Stimulated activated CD8-positive, alpha-beta memory T cell treated with anti-CD3 and anti-CD28 coated beads, Interleukin-15, amount 100 ng/mL, for 24 hours (primary cell): ENCODE data around the gene CBX7.
"Not testable (repeated sequence)": the region's sequence is repeated elsewhere in the genome, so short reads cannot be mapped to it uniquely, and the experiment has no call there.

Experiments used
- DNase-seq: peaks from one replicate; pipeline ENCODE4 v3.0.0-alpha.2; 2020; ENCODE audit warnings: low read depth

The CBX7 gene

DNA sequence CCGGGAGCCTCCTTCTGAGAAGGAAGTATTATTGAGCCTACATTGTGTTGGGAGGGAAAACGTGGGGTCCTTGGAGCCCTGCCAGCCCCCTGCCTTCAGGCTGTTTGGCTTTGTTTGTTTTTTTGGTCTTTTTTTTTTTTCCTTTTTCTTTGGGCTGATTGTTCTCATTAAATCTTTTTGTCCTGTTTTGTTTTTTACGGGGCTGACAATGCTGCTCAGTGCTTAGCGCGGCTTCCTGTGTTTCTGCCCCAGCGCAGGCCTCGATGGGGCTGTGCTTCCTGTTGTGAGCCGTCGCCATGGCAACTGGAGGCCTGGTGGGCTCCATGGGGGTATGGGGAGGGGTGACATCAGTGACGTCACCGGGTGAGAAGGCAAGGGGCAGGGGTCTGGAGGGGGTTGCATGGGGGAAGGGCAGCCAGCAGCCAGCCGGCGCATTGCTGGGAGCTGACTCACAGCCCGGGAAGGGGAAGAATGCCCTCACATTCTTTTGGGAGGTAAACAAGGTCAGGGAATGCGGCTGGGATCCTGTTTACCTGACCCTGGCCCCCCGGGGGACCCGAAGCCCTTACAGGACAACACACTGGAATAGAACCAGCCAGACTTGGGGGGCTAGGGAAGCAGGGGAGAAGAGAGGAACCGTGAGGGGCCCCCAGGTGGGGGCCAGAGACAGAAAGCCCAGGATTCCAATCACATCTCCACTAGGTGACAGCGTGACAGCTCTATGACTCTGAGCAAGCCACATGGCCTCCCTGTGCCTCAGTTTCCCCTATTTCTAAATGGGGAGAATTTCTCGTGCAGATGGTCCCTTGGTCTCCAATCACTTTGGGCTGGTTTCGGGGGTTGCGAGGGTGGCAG is 22.2 kb upstream of the CBX7 start:
- no peak for DNase-seq

GRCh38 chr22:39173787-39174497 is 21.5 kb upstream of the CBX7 start:
- DNase-seq, result no peak

GRCh38 chr22:39173050-39173706 is 20.7 kb upstream of the CBX7 start:
- DNase-seq, result no peak

GRCh38 chr22:39172265-39173049 is 20.0 kb upstream of the CBX7 start:
- DNase-seq, result not testable (repeated sequence)

- DNase-seq, result no peak
These were observed 19.3 kb upstream of the CBX7 start for GRCh38 chr22:39171623-39172264.

GRCh38 chr22:39170825-39171622 is 18.5 kb upstream of the CBX7 start:
- peak; percentile 76 for DNase-seq

DNA sequence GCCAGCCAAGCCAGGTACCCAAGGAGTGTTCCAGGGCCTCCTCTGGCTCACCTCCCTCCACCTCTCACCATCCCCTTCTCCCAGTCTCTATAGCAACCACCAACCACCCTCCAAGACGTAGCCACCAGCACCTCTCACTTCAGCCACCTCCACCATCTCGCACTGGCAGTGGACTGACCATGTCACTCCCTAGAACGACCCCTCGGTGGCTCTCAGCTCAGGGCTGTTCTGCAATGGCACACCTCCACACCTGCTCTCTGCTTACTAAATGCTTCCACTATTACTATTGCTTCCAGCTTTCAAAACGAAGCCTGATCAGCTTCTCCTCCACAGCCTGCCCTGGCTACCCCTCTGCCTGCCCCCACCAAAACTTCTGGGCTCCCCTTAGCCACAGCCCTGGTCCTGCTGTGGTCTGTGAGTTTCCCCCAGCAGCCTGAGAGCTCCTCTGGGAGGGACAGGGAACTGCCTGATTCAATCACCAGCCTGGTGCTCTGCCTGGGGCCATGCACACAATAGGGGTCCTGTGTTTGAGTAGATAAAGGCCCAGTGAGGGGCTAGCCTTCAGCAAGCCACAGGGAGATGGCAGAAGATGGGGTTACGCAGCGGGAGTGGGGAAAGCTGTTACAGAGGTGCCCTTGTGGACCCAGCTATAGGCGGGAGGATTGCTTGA is 17.5 kb upstream of the CBX7 start:
- DNase-seq, result no peak

- DNase-seq, result no peak
These were observed 14.1 kb upstream of the CBX7 start for GRCh38 chr22:39166547-39166946.

DNA sequence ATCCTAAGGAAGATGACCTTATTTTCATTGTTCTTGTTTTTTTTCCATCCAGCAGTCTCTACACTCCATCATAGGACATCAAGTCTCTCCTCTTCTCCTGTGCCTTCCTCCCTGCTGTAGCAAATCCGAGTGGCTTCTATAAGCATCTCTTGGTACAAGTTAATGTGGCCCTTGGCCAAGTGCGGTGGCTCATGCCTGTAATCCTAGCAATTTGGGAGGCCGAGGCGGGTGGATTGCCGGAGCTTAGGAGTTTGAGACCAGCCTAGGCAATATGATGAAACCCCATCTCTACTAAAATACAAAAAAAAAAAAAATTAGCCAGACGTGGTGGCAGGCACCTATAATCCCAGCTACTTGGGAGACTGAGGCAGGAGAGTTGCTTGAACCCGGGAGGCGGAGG is 3.6 kb upstream of the CBX7 start:
- not testable (repeated sequence) for DNase-seq

DNA sequence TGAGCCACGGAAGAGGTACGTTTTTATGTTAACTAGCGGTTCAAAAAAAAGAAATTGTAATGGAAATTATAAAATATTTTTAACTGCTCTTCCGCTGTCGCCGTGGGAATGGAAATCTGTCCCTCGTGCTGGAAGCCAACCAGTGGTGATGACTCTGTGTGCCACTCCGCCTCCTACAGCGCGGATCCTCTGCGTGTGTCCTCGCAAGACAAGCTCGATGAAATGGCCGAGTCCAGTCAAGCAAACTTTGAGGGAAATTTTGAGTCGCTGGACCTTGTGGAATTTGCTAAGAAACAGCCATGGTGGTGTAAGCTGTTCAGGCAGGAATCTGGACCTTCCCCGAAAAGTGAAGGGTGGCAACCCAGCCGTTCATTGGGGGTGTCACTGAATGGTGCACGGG is 2.9 kb upstream of the CBX7 start:
- DNase-seq, result no peak

GRCh38 chr22:39153220-39153717 is 789 bp upstream of the CBX7 start:
- DNase-seq, result no peak

DNA sequence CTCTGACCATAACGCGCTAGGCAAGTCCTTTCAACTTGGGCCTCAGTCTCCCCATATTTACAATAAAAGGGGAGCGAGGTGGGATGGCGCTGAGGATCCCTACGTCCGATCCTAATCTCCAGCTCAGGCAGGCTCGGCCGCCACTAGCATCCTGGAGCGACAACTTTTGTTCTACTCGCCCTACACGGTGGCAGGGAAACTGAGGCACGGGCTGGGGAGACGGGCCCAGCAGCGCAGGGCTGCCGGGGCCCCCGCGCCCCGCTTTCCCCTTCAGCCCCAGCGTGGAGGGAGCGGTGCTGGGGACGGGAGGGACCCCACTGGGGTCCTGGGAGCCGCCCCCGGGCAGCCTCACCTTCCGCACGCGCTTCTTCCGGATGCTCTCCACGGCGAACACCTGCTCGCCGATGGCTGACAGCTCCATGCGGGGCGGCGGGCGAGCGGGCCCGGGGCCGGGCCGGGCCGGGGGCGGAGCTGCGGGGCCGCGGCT is 413 bp downstream of the CBX7 start:
- DNase-seq, result no peak

- no peak for DNase-seq
These were observed 1.0 kb downstream of the CBX7 start for GRCh38 chr22:39151329-39151975.

GRCh38 chr22:39150848-39151215 is 1.6 kb downstream of the CBX7 start:
- no peak for DNase-seq

- no peak for DNase-seq
These were observed 2.3 kb downstream of the CBX7 start for GRCh38 chr22:39149915-39150847.

DNA sequence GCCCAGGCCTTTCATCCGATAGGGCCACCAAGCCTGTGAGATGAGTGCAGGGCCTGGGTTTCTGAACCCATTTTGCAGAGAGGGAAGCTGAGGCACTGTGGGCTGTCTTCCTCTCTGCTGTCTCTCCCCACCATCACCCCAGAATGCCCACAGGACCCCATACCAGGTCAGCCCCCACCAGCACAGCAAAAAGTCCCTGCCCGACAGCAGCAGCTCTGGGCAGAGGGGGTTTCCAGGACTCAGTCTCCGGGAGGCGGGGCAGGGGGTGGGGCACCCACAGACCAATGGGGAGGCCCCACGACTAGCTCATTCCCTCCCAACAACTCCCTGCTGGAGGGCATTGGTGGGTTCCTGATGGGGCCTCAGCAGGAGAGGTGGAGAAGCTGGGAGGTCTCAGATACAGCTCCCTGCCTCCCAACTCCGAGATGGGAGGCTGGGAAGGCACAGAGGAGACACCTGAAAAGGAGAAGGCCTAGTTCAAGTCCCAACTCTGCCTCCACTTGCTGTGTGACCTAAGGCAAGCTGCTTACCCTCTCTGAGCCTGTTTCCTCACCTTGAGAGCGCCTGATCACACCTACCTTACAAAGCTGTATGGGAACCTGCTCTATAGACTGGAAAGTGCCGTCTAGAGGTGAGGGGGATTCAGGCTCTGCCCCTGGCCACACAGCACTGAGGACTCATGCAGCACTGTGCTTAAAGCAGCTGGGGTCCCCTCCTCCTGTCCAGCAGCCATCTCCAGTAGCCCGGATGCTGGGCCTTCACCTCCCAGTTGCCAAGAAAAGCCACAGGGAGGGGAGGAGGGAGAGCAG is 3.5 kb downstream of the CBX7 start:
- DNase-seq, result no peak

DNA sequence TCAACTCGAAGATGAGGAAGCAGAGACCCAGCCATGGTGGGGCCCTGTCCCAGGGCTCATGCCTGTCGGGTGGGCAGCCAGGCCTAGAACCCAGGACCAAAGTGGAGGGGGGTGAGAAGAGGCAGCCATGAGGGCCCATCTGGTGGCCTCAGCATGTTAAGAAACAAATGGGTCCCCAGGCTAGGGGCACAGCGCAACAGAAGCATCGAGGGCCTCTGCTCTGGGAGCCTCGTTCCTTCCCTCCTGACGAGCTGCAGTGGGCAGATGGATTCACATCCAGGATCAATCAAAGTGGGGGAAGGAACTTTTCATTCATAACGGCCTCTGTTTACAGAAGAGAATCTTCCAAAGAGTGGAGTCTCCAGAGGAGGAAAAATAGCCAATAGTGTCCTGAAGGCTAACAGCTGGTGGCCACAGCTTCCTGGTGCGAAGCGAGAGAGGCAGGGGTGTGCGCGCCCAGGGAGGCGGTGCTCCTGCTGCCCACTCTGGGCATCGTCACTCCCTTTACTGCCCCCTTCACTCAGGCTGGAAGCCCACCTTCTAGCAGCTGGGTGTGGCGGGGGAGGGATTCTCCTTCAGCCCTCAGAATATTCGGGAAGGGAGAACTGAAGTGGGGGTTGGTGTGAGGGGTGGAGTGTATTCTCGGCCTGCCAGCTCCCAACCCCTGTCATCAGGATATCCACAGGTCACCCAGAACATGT is 4.3 kb downstream of the CBX7 start:
- DNase-seq, result no peak
